Stimulated activated CD8-positive, alpha-beta memory T cell treated with anti-CD3 and anti-CD28 coated beads, Interleukin-2, amount 100 ng/mL, for 1 hour (primary cell): ENCODE measurements around the gene ADI1.
"Not testable (repeated sequence)": the region's sequence is repeated elsewhere in the genome, so short reads cannot be mapped to it uniquely, and the experiment has no call there.

Source experiments
- DNase-seq, 2 donors: peaks; one replicate each; pipeline ENCODE4 v3.0.0-alpha.2; 2020; ENCODE audit warnings: low read depth in 2 of 2

The ADI1 gene

GRCh38 chr2:3493615-3494007 is 25.7 kb downstream of the ADI1 start:
- DNase-seq: no peak

- no peak for DNase-seq
Observed at GRCh38 chr2:3492951-3493614, 26.2 kb downstream of the ADI1 start.

GRCh38 chr2:3492475-3492787 is 26.9 kb downstream of the ADI1 start:
- DNase-seq: not testable (repeated sequence)

GRCh38 chr2:3491716-3492474 is 27.4 kb downstream of the ADI1 start:
- DNase-seq: no peak

GRCh38 chr2:3491306-3491705 is 28.0 kb downstream of the ADI1 start:
- DNase-seq: no peak

- no peak for DNase-seq
Observed at GRCh38 chr2:3490191-3491170, 28.9 kb downstream of the ADI1 start.

GRCh38 chr2:3489764-3490115 is 29.6 kb downstream of the ADI1 start:
- DNase-seq: no peak

GRCh38 chr2:3488855-3489763 is 30.2 kb downstream of the ADI1 start:
- DNase-seq: no peak

GRCh38 chr2:3488061-3488531 is 31.2 kb downstream of the ADI1 start:
- DNase-seq: no peak

- DNase-seq: no peak
Observed at GRCh38 chr2:3487432-3487831, 31.9 kb downstream of the ADI1 start.

GRCh38 chr2:3487028-3487425 is 32.3 kb downstream of the ADI1 start:
- no peak for DNase-seq

GRCh38 chr2:3486047-3487027 is 33.0 kb downstream of the ADI1 start:
- DNase-seq: no peak

- DNase-seq: no peak
Observed at GRCh38 chr2:3485166-3485565, 34.2 kb downstream of the ADI1 start.

- no peak for DNase-seq
Observed at GRCh38 chr2:3483986-3484960, 35.1 kb downstream of the ADI1 start.

- no peak for DNase-seq
Observed at GRCh38 chr2:3483227-3483985, 35.9 kb downstream of the ADI1 start.

- no peak for DNase-seq
Observed at GRCh38 chr2:3482363-3482821, 36.9 kb downstream of the ADI1 start.

GRCh38 chr2:3481736-3482362 is 37.5 kb downstream of the ADI1 start:
- no peak for DNase-seq

- DNase-seq: no peak
Observed at GRCh38 chr2:3481011-3481400, 38.3 kb downstream of the ADI1 start.
